Measurements from ENCODE around the gene GPT2.

GPT2 gene

GRCh38 chr16:46895399-46896313 lies 11.5 kb downstream of the GPT2 start:
- no peak for TF ChIP-seq CTCF (conservative IDR thresholded peaks at IDR 0.05)
- peak overlapping the region; percentile 34 for H3K27ac ChIP-seq

- peak overlapping the region; percentile 34 for H3K27ac ChIP-seq
- TF ChIP-seq CTCF (conservative IDR thresholded peaks at IDR 0.05): no peak
Measured at GRCh38 chr16:46896314-46896968, 12.3 kb downstream of the GPT2 start.

GRCh38 chr16:46897471-46897870 lies 13.3 kb downstream of the GPT2 start:
- no peak for TF ChIP-seq CTCF (conservative IDR thresholded peaks at IDR 0.05)
- no peak overlapping the region for H3K27ac ChIP-seq

- H3K27ac ChIP-seq: no peak overlapping the region
- no peak for TF ChIP-seq CTCF (conservative IDR thresholded peaks at IDR 0.05)
Measured at GRCh38 chr16:46898006-46898405, 13.8 kb downstream of the GPT2 start.

- no peak for TF ChIP-seq CTCF (conservative IDR thresholded peaks at IDR 0.05)
- H3K27ac ChIP-seq: no peak overlapping the region
Measured at GRCh38 chr16:46899443-46900143, 15.4 kb downstream of the GPT2 start.

GRCh38 chr16:46900455-46901235 lies 16.5 kb downstream of the GPT2 start:
- H3K27ac ChIP-seq: no peak overlapping the region
- no peak for TF ChIP-seq CTCF (conservative IDR thresholded peaks at IDR 0.05)

Measured in VCaP (cell line).